HG02610 (cell line): ENCODE results near the gene MRO.
"Not testable (repeated sequence)": the region's sequence is repeated elsewhere in the genome, so short reads cannot be mapped to it uniquely, and the experiment has no call there.

Experiments
- ATAC-seq: cut with Tn5 transposase; IDR thresholded peaks from one replicate; pipeline ENCODE4 v1.9.1; 2021; ENCODE audit warnings: mild to moderate bottlenecking, moderate library complexity; ENCODE audit not compliant: unreplicated experiment

The MRO gene

DNA sequence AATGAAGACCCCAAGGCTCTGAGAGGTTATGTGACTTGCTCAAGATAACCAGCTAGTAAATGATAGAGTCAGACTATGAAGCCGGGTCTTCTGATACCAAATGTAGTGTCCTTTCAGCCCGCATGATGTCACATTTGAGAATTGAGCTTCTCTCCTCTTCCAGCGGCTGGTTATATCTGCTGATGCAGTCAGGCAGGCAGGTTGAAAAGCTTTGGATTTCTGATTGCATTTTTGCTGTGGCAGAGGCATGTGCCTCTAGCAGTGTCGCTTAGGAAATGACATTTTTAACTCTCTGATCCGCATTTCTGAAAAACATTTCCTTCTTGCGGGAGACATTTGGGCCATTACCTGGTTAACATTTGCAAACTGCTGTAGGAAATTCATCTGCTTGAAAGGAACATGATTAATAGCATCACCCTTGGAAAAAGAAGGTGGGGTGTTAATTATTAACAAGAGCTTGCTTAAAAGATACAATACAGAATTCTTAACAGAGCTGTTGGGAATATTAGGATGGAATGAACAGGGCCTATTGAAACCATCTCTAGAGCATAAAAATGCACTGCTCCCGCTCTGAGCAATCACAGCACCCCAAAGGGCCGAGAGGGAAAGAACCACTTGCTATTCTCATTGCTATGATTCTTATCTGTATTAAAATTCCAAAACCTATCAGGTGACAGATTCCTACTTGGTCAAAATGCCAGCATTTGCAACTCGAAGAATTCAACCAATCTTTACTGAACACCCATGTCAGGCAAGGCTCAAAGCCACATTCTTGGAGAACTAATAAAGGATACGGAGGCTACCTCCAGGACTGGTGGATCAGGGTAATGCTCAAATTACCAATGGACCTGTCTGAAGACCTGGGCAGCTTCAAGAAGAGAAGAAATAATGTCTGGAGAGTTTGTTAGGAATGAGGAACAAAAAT is 25.9 kb downstream of the MRO start:
- ATAC-seq = no peak

DNA sequence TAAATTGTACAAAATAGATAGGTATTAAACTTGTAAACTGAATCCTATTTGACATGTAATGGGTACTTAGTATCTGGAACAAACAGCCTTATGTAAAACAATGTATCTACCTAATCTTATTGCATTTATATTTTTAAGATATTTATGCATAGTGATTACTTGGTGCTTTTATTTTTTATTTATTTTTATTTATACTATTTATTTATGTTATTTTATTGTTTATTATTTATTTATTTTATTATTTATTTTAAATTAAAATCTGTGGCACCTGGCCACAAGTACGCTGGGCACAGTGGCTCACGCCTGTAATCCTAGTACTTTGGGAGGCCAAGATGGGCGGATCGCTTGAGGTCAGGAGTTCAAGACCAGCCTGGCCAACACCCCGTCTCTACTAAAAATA is 26.9 kb downstream of the MRO start:
- ATAC-seq = no peak

DNA sequence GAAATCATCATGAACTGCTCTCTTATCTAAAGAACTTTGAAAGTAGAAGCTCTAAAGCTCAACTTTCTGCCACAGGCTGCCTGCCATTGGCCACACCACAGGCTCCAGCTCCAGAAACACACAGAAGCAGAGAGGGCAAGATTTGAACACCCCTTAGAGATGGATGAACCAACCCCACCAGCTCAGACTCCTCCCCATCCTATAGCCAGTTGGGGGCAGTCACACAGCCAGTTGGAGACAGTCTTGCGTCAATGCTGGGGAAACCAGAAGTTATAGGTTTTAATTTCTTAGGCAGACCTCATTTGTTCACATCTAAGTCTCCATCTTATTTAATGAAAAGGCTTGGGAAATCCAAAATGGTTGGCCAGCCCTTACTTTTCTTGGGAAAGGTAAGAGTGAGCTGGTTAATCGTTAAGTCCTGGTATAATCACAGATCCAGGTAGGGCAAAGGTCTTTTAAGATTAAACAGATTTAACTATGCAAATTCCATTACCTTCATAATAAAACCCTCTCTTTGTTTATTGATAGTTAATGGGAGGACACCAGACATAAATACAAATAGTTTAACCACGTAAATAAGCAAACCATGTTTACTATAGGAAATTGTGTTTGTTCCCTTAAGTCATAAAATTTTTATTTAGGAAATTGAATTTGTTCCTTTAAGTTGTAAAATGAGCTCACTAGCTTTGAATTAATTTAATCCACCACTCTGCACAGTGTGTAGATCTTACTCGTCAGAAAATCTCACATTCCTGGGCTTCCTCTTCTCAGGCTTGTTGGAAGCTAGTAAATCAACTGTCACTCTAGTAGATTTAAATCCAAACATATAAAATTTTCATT is 28.0 kb downstream of the MRO start:
- no peak for ATAC-seq

DNA sequence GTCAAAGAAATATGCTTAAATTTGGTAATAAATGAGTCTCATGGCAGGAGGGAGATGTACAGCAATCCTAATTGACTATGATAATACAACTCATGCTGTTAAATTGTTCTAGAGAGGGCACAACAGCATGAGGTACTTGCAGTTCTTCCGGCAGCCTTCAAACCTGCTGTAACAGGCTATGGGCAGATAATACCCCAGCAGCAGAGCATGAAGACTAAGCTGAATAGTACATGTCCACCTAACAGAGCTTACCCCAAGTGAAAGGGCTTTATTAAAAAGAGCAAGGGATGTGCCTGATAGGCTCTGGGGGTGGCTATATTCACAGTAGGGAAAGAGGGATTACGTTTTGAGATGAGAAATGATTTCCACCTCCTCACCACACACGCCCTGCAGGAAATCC is 28.9 kb downstream of the MRO start:
- ATAC-seq = no peak

DNA sequence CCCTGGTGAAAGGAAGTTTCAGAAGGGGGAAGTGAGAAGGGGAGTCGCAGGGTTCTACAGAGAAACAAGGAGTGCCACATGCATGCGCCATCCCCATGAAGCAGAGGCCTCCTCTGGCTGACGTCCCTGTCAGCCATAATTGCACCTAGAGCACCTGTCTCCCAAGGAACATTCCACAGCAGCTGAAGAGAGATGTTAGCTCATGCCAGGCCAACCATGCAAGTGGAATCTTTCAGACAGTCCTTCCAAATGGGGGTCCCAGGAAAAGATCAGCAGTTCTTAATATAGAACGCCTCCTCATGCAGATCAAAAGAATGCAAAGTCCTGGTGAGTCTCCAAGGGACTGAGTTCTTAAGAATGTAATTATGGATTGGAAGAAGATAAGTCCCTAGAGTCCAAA is 29.6 kb downstream of the MRO start:
- ATAC-seq = no peak

DNA sequence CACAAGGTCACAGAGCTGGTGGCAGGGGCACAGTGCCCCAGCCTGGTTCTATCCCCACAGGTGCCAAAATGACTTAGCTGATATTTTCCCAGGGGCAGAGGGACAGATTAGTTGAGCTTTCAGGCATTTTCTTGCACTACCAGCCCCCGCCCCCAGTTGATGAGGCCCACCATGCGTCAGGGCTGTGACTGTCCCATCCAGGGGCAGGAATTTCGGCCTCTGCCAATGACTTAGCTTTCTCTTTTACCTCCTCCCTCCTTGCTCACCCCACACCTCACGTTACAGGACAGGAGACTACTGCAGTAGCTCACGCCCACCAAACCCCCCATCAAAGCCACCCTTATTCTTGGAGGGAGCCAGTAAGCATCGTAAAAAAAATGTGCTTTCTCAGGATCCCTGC is 31.5 kb downstream of the MRO start:
- ATAC-seq = no peak

DNA sequence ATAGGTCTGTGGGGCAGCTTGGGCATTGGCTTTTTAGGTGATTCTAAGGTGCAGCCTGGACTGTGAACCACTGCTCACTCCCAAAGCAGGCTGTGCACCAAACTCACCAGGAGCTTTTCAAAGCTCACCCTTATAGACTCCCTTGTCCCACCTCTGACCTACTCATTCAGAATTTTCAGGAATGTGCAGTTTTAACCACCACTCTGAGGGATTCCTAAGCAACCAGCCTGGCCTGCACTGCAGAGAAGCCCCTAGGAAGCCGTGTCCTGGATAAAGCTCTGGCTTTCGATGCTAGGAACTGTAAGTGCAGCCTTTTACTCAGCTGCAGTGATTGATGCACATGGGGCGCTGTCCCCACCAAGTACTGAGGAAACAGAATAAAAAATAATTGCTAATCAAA is 33.0 kb downstream of the MRO start:
- ATAC-seq = no peak

DNA sequence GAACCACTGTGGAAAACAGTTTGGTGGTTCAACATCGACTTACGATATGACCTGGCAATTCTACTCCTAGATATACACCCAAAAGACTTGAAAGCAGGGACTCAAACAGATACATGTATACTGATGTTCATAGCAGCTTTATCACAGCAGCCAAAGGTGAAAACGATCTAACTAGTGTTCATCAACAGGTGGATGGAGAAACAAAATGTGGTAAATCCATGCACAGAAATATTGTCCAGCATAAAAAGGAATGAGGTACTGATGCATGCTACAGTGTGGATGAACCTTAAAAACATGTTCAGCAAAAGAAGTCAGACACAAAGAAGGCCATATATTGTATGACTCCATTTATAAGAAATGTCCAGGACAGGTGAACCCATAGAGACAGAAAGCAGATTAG is 36.3 kb downstream of the MRO start:
- no peak for ATAC-seq

DNA sequence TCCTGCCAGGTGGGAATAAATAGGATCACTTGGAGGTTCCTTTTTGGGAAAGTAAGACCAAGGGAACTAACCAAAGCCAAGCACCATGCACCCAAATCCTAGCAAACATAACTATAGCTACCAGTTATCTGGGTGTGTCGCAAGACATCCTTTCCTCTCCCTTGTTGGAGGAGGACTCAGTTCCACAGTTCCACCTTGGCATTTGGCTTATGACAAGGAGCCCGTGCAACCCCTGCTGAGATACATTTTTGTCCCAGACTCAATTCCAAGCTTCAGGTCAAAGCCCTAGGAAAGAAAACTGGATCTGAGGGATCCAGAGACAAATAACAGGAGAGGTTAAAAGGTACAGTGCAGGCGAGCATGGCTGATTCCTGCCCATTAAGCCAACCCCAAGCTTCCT is 40.8 kb downstream of the MRO start:
- not testable (repeated sequence) for ATAC-seq

DNA sequence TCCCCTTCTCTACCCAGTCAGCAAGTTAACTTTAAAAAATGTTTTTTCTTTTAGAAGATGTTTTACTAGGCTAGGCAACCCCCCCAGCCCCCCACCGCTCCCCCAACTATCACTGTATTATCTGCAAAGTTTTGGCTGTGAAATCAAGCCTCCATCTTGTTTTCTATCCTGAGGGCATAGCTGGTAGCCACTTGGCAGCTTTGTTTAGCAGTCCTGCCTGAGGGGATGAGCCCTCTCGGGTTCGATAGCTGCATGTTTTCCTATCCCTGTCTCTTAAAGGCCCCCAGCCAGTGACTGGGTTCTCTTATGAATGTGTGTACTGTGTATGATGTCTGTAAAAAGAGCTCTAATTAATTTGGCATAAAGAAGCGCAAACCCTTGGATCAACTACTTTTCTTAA is 43.4 kb downstream of the MRO start:
- ATAC-seq = no peak

DNA sequence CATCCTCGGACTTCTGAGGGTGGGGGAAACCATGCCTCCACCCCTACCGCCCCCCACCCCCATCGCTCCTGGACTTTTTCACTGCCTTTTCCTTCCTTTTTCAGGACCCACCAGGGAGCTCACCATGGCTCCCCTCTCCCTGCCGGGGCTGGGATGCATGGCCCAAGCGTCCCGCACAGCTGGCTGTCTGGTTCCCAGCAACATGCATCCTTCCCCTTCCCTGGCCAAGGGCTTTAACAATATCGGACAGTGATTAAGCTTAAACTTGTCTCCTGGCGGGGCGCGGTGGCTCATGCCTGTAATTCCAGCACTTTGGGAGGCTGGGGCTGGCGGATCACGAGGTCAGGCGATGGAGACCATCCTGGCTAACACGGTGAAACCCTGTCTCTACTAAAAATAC is 44.1 kb downstream of the MRO start:
- ATAC-seq = no peak

DNA sequence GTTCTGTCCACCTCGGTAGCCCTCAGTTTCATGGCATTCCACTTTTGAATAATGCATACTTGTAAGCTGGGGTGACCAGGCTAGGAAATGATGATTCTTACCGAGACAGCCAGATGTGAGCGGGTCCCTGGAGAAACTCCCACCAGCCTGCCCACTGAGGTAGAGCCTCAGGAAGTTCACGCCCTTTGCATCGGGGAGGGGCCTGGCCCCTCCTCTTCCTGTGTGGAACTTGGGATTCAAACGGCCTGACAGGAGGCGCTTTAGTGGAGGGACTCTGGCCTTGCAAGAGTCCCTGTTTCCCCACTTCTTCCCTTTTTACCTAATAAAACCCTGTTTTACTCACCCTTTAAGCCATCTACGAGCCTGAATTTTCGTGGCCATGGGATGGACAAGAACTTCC is 44.6 kb downstream of the MRO start:
- ATAC-seq = no peak

DNA sequence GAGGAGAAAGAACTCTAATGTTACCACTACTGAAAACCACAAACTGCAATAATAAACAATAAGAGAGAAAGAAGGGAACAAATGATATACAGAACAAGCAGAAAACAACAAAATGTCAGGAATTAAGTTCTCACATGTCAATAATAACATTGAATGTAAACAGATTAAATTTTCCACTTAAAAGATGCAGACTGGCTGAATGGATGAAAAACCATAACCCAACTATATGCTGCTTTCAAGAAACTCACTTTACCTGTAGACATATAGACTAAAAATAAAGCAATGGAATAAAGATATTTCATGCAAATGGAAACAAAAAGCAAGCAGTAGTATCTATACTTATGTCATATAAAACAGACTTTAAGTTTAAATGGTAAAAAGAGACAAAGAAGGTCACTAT is 50.4 kb downstream of the MRO start:
- ATAC-seq = no peak

DNA sequence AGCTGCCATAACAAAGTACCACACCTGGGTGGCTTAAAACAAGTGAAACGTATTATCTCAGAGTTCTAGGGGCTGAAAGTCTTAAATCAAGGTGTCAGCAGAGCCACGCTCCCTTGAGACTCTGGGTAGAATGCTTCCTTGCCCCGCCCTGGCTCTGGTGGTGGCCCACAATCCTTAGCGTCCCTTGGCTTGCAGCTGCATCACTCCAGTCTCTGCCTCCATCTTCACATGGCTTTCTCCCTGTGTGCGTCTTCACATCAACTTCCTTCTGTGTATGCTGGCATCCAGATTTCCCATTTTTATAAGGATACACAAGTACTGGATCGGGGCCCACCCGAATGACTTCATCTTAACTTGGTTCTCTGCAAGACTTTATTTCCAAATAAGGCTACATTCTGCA is 62.5 kb downstream of the MRO start:
- ATAC-seq = no peak

DNA sequence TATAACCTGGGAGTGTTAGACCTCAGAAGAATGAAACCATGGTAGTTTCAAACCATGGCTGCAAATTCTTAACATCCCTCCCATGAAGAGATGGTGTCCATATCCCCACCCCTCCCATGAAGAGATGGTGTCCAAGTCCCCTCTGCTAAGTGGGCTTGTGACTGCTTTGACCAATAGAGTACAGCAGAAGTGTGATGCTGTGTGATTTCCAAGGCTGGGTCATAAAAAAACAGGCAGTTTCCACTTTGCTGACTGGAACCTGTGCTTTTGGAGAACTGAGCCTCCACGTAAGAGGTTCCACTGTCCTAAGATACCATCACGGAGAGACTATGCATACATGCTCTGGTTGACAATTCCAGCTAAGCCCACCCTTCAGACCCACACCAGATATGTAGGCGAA is 65.5 kb downstream of the MRO start:
- no peak for ATAC-seq

DNA sequence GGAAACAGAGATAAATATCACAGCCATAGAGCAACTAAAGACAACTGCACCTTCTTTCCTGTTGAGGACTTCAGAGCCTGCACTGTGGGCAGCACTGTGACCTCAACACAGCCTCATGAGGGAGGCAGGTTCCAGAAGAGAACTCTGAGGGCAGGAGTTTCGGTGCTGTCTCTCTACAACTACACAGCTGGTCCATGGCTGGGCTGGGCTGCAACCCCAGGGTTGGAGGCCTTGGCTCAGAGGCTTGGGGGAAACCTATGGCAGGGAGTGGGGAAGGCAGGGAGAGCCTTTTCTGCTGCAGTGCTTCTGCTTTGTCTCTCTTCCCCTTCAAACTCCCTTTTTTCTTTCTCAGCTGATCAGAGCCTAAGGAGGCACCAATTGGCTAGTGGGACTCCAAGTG is 66.5 kb downstream of the MRO start:
- ATAC-seq = no peak

DNA sequence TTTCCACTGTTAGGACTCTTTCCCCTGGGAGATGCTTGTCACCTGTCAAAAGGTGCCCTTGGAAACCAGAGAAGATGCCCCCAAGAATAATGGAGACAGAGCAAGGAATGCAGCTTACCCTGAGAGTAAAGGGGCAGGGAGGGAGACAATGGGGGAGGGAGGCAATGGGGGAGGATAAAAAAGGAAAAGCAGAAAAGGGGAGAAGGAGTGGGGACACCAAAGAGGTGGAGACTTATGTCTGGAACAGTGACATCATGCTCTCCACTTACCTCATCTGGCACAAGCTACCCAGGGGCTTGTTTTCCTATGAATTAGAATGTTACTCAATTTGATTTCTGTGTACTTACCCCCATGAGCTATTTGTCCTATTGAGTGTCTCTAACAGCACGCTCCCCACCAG is 67.9 kb downstream of the MRO start:
- no peak for ATAC-seq

DNA sequence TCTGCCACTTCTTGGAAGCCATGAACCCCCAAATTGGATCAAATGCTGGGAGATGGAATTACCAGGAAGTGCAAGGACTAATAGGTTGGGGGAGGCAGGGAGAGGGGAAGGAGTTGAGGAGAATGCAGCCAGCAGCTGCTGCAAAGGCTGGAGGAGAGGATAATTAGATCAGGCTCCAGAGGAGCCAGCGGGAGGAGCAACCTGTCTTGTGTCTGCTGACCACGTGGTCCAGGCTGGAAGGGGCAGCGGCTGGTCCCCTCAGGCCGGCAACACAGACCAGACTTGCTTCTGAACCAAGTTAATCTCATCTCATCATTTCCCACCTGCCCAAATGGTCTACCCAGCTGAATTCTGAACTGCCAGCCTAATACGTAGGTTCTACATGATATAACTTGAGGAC is 68.3 kb downstream of the MRO start:
- no peak for ATAC-seq

DNA sequence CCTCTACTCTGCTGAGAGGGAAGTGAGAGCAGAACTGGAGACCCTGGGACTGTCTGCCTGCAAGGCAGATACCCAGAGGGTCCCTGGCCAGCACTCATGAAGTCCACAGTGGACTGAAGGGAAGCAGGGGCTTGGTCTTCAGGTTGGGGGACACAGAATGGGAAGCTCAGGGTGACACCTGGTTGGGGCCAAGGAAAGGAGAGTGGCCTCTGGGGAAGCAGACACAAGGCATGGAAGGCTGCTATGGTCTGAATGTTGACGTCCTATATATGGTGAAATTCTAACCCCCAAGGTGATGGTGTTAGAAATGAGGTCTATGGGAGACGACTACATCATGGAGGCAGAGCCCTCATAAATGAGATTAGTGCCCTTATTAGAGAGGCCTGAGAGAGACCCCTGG is 69.3 kb downstream of the MRO start:
- no peak for ATAC-seq

DNA sequence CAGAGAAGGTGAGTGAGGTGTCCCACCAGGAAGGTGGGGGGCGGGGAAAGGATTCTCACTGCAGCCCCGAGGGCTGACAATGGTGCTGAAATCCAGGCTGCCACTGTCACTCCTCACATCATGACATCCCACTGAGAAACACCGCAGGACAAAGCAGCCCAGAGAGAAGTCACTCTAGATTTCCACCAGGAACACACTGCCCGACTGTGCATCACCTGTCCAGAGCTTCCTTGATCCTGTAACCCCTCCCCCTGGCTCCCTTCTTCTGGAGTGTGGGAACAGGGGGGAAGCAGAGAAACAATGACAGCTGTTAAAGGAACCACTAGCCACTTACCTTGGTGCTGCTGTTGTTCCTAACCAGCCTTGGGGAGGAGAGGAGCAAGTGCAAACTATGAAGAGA is 69.9 kb downstream of the MRO start:
- no peak for ATAC-seq

DNA sequence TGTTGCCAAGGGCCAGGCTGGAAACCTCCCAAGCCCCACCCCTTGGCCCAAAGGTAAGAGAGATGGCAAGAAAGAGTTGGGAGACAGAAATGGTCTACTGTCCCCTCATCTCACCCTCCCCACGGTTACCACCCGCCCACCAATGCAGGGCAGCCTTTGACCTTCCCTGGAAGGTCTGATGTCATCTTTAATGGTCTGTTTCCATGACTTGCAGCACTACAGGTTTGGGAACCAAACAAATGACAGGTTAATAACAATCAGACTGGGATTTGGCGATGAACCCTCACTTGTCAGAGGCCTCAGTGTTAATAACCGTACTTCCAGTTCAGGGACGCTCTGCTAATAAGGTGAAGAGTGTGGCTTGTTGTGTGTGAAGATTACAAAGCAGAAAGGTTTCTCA is 70.4 kb downstream of the MRO start:
- ATAC-seq = no peak
